Activated CD8-positive, alpha-beta T cell treated with anti-CD3 and anti-CD28 coated beads for 36 hours (primary cell): ENCODE results near the gene GRM4. TPM values are rescaled to one million over a fixed set of nuclear protein-coding genes. Genes with fewer than 3 reads are reported as not detected.

ENCODE experiments used
- ATAC-seq: fragments of 200-7000 bp; cut with Tn5 transposase; one replicate; pipeline ENCODE4 v1.10.0; 2021; ENCODE audit warnings: mild to moderate bottlenecking, moderate library complexity
- CTCF ChIA-PET: fragments of 350-600 bp; sonication (Branson Sonifier 250); formaldehyde crosslinking; loops from one replicate; lab custom pipeline; 2021; ENCODE audit warnings: antibody characterized with exemption; lab: Charles Lee
- POLR2A ChIA-PET: fragments of 350-600 bp; sonication (Branson Sonifier 250); formaldehyde crosslinking; loops from one replicate; lab custom pipeline; 2021; ENCODE audit warnings: antibody characterized with exemption; lab: Charles Lee
- DNase-seq: peaks from one replicate; pipeline ENCODE4 v3.0.0-alpha.2; 2020
- H3K27ac Mint-ChIP-seq: one replicate; pipeline ENCODE4 v1.8.0; 2021; ENCODE audit warnings: mild to moderate bottlenecking, mixed read lengths
- H3K27me3 Mint-ChIP-seq: one replicate; pipeline ENCODE4 v1.8.0; 2021; ENCODE audit warnings: mixed read lengths
- H3K36me3 Mint-ChIP-seq: one replicate; pipeline ENCODE4 v1.8.0; 2021; ENCODE audit warnings: low read depth, mixed read lengths
- H3K4me1 Mint-ChIP-seq: one replicate; pipeline ENCODE4 v1.8.0; 2021; ENCODE audit warnings: low read depth, mixed read lengths
- H3K4me3 Mint-ChIP-seq: one replicate; pipeline ENCODE4 v1.8.0; 2021; ENCODE audit warnings: mild to moderate bottlenecking, moderate library complexity, mixed read lengths
- H3K9me3 Mint-ChIP-seq: one replicate; pipeline ENCODE4 v1.8.0; 2021; ENCODE audit warnings: mixed read lengths
- CTCF ChIP-seq: fragments of 200-600 bp; IDR thresholded peaks from one replicate; pipeline ENCODE4 v1.8.0; 2022; ENCODE audit warnings: antibody characterized with exemption, mild to moderate bottlenecking
- intact Hi-C: fragments of 100-400 bp; cut with micrococcal nuclease; formaldehyde crosslinking; loops from one replicate; pipeline ENCODE4 v1.10.0; 2022
- total RNA-seq, 2 experiments: library from RNA; stranded (reverse); gene quantifications; one replicate each; pipeline ENCODE4 v1.2.3, GENCODE V29; 2021

The GRM4 gene
- total RNA-seq, 2 experiments from 2014 or later, result 0.11 to 0.14 TPM

- Mint-ChIP-seq H3K27me3 (no peaks in the 10 kb centered on the region), H3K4me1 (no peaks in the 10 kb centered on the region), H3K36me3 (no peaks in the 10 kb centered on the region), H3K9me3 (no peaks in the 10 kb centered on the region), H3K4me3 (no peak overlapping the region), H3K27ac (no peak overlapping the region)
- DNase-seq (no peak), ATAC-seq (no peak)
- ChIA-PET POLR2A (no interaction called here), CTCF (interaction anchor here (5.0 kb wide), 1 partner anchor 103 kb away, joined by 96 read pairs; no protein-coding TSS in a partner anchor)
- TF ChIP-seq CTCF, result no peak
- intact Hi-C loops, result no loop called here
These were observed 95.2 kb downstream of the GRM4 start for GRCh38 chr6:34050691-34051090.

GRCh38 chr6:34049395-34050342, 96.2 kb downstream of the GRM4 start:
- Mint-ChIP-seq H3K9me3 (no peaks in the 10 kb centered on the region), H3K27me3 (no peaks in the 10 kb centered on the region), H3K4me1 (peaks cover 5% of the 10 kb centered on the region), H3K4me3 (no peak overlapping the region), H3K36me3 (no peaks in the 10 kb centered on the region), H3K27ac (no peak overlapping the region)
- intact Hi-C loops, result no loop called here
- POLR2A ChIA-PET, result no interaction called here
- DNase-seq, result no peak
- no peak for TF ChIP-seq CTCF
- CTCF ChIA-PET, result no interaction called here
- ATAC-seq, result no peak

GRCh38 chr6:34047913-34048867, 97.7 kb downstream of the GRM4 start:
- no peaks in the 10 kb centered on the region for H3K9me3 Mint-ChIP-seq
- DNase-seq, result no peak
- H3K27ac Mint-ChIP-seq, result no peak overlapping the region
- peaks cover 12% of the 10 kb centered on the region for H3K4me1 Mint-ChIP-seq
- H3K4me3 Mint-ChIP-seq, result no peak overlapping the region
- ChIA-PET CTCF (interaction anchor here (0.8 to 1.2 kb wide), 4 partner anchors 106 to 304 kb away, joined by 3 to 5 read pairs (median 3); no protein-coding TSS in a partner anchor), POLR2A (no interaction called here)
- TF ChIP-seq CTCF, result no peak
- intact Hi-C loops, result no loop called here
- no peak for ATAC-seq
- H3K27me3 Mint-ChIP-seq, result no peaks in the 10 kb centered on the region
- H3K36me3 Mint-ChIP-seq, result no peaks in the 10 kb centered on the region

GRCh38 chr6:34046617-34047016, 99.3 kb downstream of the GRM4 start:
- ChIA-PET POLR2A (no interaction called here), CTCF (interaction anchor here (1.2 kb wide), 1 partner anchor 8 kb away, joined by 5 read pairs; no protein-coding TSS in a partner anchor)
- no peak for TF ChIP-seq CTCF
- Mint-ChIP-seq H3K27me3 (no peaks in the 10 kb centered on the region), H3K9me3 (no peaks in the 10 kb centered on the region), H3K27ac (no peak overlapping the region), H3K4me3 (no peak overlapping the region), H3K36me3 (no peaks in the 10 kb centered on the region), H3K4me1 (peaks cover 12% of the 10 kb centered on the region)
- ATAC-seq, result no peak
- no peak for DNase-seq
- intact Hi-C loops, result no loop called here
